ENCODE results near the gene ACOX3.
"Not testable (repeated sequence)": the region's sequence is repeated elsewhere in the genome, so short reads cannot be mapped to it uniquely, and the experiment has no call there.

ACOX3 gene

DNA sequence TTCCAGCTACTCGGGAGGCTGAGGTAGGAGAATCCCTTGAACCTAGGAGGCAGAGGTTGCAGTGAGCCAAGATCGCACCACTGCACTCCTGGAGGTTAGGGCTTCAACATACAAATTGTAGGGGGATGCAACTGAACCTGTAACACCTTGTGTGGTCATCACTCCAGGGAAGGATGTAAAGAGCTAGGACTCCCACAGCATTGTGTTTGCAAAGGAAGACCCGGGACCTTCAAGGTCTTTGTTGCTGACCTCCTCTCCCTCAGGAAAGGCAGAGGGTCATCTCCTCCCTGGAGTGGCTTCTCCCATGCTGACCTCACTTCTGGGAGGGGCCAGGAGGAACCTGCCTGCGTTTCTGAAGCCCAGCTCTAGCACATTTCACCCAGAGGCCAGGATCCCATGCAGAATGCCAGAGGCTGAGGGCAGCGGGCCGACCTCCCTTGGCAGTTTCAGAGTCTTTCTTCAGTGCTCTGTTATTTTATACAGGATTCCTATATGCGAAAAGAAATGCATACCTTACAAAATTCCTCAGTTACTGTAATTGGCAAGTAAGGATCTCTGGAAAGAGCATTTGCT lies 90.8 kb downstream of the ACOX3 start:
- no peak for DNase-seq

DNA sequence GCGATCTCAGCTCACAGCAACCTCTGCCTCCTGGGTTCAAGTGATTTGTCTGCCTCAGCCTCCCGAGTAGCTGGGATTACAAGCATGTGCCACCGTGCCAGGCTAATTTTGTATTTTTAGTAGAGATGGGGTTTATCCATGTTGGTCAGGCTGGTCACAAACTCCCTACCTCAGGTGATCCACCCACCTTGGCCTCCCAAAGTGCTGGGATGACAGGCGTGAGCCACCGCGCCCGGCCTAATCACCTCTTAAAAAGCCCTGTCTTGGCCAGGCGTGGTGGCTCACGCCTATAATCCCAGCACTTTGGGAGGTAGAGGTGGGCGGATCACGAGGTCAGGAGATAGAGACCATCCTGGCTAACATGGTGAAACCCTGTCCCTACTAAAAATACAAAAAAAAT lies 91.3 kb downstream of the ACOX3 start:
- not testable (repeated sequence) for DNase-seq

DNA sequence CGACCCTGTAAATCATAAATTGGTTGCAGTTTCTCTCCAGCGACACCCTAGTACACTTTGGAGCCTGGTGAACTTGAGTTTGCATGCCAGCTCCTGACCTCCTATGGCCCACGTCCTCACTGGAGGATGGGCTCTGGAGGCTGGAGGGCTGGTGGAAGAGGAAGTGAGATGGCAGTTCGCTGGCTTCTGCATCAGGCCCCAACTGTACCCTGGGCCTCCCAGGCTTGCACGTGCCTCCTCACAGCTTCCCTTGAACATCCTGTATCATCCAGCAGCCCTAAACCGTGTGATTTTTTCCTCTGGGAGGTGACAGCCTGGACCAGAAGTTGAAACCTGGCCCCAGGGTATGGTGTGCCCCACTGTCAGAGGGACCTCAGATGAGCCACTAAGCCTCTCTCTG lies 92.5 kb downstream of the ACOX3 start:
- no peak for DNase-seq

DNA sequence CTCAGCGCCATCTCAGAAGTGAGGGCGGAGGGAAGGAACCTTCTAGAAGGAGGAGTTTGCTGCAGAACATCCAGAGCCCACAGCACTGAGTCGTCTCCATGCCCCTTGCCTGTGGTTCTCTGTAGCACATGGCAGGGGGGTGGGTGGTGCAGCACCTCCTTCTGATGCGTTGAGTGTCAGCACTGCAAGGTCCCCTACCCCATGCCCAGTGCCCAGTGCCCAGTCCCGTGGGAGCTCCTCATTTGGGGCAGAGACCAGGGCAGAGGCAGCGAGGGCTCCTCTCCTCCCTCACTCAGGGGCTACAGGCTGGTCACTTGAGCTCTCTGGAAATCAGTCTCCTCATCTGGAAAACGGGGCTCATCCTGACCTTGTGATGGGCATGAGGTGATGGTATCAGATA lies 92.9 kb downstream of the ACOX3 start:
- no peak for DNase-seq

DNA sequence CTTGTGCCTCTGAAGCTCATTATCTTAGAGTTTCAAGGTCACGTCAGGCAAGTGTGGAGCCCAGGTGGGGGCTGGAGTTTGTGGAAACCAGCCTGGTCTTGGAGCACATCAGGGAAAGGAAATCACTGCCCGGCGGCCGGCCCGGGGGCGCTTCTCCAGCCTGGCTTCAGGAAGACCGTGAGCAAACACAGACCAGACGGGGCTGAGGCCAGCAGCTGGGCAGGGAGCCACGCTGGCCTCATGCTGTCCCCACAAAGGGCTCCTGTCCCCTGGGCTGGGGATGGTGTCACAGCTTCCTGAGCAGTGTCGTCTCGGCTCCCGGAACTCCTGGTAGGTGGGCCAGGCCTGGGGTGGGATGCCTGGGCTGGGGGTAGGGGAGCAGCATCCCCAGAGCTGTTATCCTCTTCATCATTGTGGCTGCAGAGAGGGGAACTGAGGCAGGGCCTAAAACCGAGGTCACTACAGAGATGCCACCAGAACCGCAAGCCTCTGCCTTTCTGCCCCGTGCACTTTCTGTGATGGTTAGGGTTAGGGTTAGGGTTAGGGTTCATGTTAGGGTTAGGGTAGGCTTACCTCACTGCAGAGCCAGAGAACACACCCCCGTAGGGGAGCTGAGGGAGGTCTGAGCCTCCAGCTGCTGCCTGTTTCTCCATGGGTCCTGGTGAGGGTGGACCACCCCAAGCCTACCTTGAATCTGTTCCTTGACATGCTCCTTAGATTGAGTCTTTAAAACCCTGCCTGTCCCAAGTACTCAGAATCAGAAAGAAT lies 93.5 kb downstream of the ACOX3 start:
- no peak for DNase-seq

DNA sequence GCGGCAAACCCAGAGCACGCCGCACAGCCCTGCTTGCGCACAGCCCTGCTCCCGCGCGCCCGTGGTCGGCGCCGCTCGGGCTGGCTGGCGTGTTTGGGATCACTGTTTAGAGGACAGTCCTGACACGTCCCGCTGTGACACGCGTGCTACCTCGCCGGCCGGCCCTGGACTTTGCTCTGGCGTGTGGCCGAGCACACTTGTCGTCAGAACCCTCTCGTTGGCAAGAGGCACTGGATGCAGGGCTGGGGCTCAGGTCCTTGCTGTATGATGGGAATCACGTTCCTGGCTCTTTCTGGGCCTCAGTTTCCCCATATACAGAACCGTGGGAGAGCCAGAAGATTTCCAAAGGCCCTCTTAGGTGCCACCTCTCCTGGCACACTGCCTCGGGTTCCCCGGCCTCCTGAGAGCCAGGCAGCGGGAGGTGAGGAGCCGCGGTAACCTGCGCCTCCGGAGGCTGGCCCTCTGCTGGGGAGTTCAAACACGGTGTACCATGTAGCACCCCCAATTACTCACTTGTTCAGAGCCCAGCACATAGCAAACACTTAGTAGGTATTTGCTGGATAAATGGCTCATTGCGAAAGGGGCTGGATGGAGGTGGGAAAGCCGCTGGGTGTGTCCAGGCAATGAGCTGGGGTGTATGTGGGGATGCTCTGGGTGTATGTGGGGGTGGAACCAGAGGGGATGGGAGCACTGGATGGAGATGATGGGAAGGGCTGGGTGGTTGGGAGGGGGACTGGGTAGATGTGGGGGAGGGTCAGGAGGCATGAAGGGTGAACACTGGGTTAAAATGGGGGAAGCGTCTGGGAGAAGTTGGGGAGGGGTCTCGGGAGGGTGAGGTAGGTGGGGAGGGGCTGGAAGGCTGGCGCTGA lies 94.3 kb downstream of the ACOX3 start:
- DNase-seq: no peak

DNA sequence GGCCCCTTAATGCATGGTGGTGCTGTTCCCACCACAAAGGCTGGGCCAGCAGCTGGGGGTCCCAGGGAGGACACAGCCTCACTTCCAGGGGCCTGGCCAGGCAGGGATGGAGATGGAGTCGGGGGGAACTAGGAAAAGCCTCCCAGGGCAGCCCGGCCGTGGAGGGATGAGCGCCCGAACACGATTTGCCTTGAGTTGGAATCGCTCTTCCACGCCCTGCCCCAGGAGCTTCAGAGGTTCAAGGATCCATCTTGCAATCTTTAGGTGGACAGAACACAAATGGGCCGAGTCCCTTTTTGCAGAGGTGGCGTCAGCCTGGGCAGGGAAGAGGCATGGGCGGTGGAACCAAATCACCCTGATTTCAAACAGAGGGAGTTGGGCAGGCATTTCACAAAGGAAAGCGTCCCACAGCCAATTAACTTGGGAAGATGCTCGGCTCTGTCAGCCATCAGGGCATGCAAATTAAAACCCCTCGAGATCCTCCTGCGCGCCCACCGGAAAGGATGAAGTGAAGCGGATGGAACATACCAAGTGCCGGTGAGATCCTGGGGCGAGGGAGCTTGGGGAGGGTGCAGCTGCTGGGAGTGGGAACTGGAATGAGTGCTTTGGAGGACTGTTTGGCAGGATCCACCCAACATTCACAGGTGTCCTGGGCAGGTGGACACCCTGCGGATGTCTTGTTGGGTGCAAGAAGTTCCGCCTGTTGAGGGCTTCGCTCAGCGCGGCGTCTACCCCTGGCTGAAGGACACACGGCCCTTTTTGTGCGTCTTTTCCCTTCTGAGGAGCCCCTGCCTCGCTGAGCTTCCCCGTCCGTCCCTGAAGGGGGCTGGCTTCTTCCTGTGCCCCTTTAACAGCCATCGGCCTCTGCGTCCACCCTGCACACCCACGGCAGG lies 95.2 kb downstream of the ACOX3 start:
- no peak for DNase-seq

DNA sequence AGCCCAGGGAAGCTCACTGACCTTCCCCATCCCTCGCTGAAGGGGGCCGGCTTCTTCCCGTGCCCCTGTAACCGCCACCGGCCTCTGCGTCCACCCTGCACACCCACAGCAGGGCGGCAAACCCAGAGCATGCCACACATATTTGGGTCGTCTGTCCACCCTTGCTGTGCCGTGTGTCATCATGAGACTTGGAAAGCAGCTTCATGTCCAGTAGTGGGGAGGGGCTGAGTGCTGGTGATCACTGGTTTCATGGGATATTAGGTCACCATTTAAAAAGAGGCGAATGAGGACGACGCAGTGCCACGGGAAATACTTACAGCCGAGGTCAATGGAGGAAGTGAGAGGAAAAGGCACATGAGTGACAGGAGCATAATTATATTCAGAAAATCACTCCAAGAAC lies 96.1 kb downstream of the ACOX3 start:
- no peak for DNase-seq

DNA sequence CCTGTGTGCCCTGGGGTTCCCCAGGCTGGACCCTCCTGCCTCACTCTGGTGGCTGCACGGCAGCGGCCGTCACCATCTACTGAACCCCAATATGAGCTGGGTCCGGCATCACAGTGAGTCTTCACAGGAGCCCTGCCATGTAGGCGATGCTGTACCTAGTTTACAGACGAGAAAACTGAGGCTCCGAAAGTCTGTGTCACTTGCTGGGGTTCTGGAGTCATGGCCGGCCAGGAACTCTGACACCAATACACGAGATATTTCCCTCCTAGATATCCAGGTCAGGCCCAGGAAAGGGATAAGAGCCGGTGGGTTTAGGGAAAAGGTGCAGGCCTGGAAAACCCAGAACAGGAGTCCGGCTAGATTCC lies 96.6 kb downstream of the ACOX3 start:
- no peak for DNase-seq

DNA sequence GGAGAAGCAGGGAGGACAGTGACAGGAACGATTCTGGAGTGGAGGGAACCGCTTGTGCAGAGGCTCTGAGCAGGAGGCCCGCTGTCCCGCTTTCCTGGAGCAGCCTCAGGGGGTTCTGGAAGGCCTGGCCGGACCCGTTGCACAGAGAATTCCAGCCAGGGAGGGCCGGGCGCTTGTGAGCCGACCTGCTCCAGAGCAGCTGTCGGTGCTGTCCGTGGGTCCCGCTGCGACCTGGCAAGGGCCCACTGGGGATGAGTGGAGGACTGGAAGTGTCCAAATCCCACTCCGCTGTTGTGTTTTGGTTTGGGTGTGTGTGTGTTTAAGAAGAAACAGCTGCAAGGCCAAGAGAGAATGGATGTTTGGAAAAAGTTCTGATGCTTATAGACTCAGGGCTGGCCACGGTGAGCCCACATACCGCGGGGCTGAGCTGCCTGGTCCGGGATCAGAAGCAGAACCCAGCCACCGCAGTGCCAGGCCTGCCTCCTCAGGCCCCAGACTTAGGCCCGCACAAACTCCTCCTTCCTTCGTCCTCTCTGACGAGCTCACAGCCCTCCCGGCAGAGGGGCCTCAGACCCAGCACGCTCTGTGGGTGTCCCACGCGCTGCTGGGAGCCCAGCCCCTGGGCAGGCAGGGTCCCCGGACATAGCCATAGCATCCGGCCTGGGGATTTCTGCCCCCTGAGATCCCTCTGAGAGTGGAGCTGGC lies 97.1 kb downstream of the ACOX3 start:
- DNase-seq: no peak

DNA sequence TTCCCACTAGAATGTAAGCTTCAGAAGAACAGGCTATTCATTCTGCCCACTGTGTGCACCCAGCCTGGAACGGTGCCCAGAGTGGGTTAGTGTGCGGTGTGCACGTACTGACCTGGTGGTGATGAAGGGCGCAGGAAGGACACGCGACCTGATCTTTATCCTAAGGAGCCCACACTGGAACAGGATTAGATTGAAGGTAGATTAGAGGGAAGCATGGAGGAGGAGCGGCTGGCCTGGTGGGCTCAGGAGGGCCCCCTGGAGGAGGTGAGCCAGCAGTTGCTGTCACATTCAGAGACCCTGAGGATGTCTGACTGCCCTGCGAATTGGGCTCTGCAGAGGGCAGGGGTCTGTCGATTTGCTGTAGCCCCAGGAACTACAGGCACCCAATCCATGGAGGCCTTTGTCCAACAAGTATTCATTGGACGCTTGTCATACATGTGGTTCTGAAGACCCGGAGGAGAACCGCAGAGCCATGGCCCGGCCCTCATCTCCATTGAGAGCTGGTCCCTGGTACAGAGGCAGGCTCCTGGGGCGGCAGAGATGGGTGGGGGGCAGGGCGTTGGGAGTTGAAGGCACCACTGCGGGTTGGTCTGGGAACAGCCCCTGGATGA lies 97.8 kb downstream of the ACOX3 start:
- DNase-seq: no peak

DNA sequence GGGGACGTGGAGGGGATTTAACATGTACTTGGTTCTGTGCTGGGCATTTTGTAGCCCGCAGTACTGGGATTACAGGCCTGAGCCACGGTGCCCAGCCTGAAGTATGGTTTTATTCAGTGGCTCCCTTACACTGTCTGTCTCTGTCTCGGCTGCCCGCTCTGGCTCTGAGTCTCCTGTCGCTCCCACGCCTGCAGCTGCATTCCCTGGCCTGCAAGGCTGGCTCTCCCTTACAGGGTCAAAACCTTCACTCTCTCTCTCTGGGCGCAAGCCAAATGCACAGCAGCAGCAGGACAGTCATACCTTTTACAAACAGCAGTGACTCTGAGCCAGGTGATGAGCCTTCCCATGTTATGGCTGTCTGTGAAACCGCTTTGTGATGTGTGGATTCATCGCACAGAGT lies 98.8 kb downstream of the ACOX3 start:
- no peak for DNase-seq

DNA sequence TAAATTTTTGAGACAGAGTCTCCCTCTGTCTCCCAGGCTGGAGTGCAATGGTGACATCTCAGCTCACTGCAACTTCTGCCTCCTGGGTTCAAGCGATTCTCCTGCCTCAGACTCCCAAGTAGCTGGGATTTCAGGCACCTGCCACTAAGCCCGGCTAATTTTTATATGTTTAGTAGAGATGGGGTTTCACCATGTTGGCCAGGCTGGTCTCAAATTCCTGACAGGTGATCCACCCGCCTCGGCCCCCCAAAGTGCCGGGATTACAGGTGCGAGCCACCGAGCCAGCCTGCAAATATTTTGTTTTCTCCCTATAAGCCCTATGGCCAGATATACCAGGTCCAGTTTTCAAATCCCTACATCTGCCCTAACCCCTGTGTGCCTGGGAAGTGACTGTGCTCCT lies 99.2 kb downstream of the ACOX3 start:
- not testable (repeated sequence) for DNase-seq

DNA sequence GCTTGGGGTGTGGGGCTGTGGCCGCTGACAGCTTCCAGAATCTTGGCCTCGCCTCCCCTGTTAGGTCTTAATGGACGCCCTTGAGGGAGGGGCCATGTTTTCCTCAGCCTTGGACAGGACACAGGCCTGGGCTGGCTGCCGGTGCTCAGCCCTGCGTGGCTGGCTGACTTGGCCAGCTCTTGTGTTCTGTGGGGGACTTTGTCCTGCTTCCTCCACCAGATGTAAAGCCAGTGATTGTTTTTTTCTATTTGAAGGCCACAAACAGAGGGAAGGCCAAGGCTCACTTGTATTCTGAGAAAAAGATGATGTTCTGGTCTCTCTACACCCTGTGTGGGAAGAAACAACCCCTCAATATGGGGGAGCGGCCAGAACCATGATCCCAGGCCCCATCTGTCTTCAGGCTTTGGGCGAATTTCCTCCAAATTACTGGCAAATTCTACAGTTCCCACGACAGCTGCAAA lies 99.7 kb downstream of the ACOX3 start:
- DNase-seq: no peak

DNA sequence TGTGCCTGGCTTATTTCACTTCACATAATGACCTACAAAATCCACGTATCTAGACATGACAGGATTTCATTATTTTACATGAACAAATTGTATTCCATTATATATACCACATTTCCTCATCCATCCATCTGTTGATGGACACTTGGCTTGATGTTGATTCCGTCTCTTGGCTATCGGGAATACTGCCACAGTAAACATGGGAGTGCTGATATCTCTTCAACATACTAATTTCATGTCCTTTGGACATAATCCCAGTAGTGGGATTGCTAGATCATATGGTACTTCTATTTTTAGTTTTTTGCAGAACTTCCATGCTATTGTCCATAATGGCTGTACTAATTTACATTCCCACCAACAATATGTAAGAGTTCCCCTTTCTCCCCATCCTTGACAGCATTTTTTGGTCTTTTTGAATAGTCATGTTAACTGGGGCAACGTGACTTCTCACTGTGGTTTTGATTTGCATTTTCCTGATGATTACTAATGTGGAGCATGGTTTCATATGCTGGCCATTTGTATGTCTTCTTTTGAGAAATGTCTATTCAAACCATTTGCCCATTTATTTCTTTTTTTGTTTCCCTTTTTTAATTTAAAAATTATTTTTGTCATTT lies 102.1 kb downstream of the ACOX3 start:
- DNase-seq: no peak

DNA sequence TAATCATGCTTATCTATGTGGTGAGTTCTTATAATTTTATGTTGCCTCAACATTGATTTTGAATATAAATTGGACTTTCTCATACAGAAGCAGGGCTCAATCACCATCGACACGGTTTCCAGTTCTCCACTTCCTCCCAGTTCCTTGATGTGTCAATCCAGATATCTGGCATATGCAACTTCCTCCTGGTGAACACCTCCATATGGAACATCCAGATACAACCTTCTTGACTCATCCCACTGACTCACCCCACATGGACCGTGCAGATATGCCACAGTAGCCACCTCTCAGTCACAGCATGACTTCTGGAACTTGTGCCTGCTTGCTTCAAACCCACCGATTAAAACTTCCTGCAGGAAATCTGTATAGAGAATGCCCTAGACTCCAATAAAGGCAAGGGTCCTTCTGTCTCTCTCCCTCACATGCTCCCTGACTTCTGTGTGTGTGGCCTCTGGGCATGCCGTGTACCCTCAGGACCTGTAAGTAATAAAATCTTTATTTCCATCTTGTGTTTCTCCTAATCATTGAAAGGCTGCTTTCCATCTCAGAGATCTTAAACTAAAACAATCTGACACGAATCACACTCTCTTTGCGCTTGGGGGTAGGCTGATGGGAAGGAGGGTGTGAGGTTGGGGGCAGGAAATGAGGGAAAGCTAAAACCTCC lies 104.0 kb downstream of the ACOX3 start:
- no peak for DNase-seq

DNA sequence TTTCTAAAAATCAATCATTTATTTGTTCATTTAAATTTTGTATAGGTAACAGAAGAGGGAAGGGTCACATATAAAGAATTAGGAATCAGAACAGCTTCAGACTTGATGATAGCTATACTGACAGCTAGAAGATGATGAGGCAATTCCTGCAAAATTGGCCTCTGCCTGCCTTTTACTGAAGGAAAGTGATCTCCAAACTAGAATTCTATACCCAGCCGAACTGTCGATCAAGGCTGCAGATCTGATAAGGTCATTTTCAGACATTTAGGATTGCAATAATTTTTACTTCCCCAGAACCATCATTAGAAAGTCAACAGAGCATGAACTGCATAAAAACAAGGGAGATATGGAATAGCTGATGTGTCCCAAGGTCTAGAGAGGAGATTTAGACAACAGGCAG lies 104.7 kb downstream of the ACOX3 start:
- no peak for DNase-seq

DNA sequence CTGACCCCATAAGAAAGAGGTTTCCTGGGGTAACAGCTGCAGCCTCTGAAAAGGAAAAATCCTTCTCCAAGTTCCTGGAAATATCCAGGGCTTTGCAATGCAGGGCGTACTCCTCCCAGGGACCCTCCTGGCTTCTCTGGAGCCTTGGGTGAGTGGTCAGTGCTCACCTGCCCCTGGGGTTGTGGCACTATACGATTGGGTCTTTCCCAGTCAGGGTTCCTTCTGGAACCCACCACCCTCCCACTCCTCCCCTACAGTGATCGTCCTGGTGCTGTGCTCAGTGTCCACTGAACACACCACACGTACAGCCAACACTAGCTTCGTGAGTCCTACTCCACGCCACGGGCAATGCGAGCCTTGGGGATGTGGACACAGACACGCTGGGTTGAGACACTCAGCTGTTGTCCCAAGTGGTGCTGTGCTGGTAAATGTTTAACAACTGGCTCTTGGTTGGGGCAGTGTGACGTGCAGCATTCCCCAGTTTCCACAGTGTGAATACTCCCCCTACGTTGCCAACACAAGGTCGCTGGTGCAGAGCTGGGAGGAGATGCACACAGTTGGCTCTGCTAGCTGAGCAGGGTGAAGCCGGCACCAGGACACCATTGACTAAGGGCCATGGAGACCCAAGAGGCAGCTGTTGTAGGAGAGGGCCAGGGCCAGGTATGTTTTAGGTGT lies 105.6 kb downstream of the ACOX3 start:
- no peak for DNase-seq

DNA sequence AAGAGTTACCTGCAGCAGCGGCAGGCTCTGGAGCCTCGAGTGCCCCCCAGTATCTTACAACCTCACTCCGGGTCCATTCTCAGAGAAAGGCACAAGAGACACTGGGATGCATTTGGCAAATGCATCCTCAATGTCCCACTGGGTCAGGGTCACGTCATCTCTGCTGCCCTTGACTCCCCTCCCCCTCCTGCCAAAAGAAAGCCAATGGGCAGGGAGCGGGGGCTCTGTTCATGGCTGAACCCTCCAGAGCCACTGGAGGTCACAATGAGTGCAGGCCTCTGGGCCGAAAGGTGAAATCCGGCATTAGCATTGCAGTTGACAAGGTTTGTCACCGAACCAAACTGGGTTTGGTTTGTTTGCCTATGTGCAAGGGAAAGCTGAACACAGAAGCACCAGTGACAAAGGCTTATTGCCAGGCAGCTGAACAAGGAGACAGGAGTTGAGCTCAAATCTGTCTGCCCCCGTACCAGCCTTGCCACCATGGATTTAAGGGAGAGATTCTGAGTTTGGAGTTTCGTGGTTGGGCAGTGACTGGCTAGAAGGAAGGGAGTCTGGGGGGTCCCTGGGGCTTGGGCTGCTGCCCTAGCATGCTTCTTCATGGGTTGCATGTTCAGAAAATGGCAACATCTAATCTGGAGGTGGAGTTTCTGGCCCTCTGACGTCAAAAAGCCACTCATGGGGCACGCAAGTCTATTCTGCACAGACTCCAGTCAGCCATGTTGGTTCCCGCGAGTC lies 106.6 kb downstream of the ACOX3 start:
- no peak for DNase-seq
